C1 segment of cervical spinal cord (tissue), 14 donors: ENCODE measurements around the gene NOX3.
"Not testable (repeated sequence)": the region's sequence is repeated elsewhere in the genome, so short reads cannot be mapped to it uniquely, and the experiment has no call there.

Source experiments
- DNase-seq, 14 donors: peaks; one replicate each; lab custom pipeline; 2025; lab: John Stamatoyannopoulos, UW

NOX3 gene

DNA sequence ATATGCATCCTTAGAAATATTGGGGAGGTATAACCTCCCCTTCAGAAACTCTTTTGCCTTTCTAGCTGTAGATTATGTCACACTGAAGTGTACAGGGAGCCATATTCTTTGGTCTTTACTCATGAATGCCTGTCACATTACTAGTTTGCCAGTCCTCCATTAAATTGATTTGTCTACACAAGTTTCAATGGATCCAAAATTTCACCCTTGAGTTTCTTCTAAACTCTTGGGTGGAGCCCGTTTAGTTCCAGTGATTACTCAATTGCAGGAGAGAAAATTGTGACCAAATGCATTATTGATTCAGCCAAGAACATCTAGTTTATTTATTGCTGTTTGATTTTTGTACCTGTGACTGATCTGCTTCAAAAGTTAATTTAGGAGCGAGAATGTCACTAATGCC, 81.0 kb downstream of the NOX3 start:
- DNase-seq, result no peak

DNA sequence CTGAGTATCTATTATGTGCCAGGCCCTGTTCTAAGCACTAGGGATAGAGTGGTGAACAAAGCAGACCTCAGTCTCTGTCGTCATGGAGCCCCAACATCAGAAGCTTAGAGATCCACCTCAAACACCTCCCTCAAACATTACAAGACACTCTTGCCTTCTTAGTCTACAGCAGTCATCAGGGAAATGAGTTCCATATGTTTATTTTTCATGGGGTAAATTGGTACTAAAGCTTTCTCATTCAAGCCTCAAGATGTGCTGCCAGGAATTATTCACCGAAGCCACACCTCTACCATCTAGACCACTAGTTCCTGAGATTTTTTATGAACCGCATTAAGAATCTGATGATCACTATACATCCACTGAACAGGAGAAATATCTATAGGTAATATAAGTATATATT, 82.4 kb downstream of the NOX3 start:
- no peak for DNase-seq

DNA sequence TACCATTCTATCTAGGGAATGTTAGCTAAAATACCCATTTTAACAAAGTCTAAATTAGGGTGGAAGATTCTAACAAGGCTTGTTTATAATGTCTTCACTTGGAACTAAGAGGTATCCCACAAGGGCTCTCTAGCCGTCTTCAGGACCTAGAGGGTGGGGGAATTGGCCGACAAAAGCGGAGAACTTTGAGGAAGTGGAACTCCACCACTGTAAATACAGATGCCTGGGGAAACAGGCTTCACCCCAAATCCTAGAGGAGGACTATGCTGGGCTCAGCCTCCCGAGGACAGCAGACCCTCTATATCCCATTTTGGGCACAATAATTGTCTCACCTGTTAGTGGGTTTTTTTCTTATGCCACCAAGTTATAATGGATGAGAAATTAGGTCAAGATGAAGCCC, 83.4 kb downstream of the NOX3 start:
- DNase-seq, result no peak

DNA sequence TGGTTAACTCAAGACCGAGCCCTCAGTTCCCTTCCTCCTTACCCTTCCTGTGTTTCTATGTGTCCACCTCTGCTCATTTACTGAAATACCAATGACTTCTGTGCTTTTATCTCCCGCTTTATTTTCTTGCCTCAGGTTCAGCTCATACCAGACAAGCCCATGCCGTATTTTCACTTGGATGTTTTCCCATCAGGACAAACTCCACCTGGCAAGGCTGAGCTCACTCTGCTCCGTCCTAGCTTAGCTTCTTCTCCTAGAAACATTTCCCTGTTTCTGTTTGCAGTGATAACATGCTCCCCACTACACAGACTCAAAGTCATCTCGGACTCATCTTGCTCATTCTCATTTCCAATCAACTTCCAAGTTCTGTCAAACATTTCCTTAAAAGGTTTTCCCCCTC, 84.4 kb downstream of the NOX3 start:
- DNase-seq, result no peak

- DNase-seq, result no peak
Observed at GRCh38 chr6:155366325-155366724, 89.3 kb downstream of the NOX3 start.

DNA sequence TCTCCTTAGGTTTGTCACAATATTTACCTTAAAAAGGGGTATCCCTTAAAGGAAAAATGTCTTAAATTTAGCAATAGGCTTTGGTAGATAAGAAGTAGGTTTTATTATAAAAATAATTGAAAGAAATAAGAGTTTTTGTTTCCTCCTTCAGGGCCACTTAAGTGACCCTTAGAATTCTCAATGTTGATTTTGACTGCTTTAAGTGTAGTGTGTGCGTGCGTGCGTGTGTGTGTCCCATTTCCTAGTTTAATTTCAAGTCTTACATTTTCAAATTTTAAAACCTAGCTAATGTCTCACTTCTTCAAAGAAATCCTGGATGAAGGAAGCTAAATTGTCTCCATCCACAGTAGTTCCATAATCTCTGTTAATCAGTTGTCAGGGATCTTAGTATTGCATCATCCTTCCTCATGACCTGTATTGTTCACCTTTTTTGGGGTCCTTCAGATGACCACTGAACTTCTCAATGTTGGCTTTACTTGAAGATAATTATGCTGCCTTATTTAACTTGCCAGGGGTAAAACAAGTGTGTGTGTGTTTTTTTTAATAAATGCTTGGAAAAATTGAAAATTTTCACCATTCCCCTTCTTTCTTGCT, 90.7 kb downstream of the NOX3 start:
- DNase-seq, result no peak

DNA sequence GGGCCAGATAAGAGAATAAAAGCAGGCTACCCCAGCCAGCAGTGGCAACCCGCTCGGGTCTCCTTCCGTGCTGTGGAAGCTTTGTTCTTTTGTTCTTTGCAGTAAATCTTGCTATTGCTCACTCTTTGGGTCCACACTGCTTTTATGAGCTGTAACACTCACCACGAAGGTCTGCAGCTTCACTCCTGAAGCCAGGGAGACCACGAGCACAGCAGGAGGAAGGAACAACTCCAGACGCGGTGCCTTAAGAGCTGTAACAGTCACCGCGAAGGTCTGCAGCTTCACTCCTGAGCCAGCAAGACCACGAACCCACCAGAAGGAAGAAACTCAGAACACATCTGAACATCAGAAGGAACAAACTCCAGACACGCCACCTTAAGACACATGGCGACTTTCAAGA, 91.6 kb downstream of the NOX3 start:
- not testable (repeated sequence) for DNase-seq

- DNase-seq, result not testable (repeated sequence)
Observed at GRCh38 chr6:155362968-155363632, 92.5 kb downstream of the NOX3 start.

DNA sequence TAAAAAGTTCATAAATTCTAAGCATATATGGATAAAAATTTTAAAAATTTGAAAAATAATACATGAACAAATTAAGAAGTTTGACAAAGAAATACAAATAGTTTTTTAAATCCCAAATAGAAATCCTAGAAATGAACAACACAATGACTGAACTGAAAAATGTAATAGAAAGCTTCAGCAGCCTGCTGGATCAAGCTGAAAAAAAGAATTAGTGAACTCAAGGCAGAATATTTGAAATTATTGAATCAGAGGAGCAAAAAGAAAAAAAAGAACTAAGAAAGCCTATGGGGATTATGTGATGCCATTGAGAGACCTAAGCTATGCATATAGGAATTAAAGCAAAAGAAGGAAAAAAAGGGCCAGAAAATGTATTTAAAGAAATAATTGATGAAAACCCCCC, 101.5 kb downstream of the NOX3 start:
- no peak for DNase-seq

DNA sequence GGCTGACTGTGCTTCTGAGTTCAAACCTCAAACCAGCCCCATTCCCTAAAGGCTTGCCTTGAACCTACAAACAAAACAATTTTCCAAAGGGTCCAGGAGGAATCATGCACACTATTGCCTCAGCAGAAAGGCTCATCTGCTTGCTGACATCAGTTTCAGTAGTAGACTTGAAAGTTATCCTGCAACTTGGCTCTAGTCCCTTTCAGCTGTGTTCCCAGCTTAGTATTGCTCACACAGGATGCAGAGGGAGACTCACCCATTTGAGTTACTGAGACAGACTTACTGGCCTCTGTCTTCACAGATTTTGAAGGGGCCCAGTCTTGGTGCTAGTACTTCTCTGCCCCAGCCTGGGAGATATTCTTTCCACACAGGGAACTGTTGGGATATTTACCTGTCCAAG, 102.8 kb downstream of the NOX3 start:
- no peak for DNase-seq

DNA sequence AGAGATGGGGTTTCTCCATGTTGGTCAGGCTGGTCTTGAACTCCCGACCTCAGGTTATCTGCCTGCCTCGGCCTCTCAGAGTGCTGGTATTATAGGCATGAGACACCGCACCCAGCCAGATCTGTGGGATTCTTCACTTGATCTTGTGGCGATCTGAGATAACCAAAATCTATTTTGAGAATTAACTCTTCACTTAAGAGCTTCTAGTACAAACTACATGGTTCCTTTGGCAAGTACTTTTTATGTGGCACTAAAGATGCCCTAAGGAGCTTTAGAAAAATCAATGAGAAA, 103.6 kb downstream of the NOX3 start:
- DNase-seq, result no peak

- DNase-seq, result no peak
Observed at GRCh38 chr6:155351273-155352129, 104.1 kb downstream of the NOX3 start.

DNA sequence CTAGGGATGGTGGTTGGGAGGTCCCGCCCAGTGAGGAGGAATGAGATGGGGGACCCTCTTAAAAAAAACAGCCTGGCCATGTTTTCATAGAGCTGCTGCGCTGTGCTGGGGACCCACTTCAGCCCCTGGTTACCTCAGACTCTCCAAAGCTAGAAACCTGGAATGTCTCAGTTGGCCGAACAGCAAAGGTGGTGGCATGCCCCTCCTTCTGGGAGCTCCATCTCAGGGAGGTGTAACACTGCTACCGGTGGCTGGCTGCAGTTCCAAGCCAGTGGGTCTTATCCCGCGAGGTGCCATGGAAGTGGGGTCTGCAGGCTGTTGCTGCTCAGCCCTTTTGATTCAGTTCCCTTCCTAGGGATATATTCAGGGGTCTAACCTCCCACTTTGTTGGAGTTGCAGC, 105.7 kb downstream of the NOX3 start:
- no peak for DNase-seq

DNA sequence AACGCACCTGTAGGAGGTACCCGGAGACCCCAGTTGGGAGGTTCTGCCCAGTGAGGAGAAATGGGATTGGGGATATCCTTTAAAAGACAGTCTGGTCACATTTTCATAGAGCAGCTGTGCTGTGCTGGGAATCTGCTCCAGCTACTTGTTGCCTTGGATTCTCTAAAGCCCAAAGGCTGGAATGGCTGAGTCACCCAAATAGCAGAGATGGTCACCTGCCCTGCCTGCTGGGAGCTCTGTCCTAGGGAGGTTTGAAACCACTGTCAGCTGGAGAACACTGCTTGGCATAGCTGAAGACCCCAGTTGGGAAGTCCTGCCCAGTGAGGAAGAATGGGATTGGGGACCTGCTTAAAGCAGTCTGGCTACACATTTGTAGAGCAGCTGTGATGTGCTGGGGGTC, 106.5 kb downstream of the NOX3 start:
- no peak for DNase-seq

DNA sequence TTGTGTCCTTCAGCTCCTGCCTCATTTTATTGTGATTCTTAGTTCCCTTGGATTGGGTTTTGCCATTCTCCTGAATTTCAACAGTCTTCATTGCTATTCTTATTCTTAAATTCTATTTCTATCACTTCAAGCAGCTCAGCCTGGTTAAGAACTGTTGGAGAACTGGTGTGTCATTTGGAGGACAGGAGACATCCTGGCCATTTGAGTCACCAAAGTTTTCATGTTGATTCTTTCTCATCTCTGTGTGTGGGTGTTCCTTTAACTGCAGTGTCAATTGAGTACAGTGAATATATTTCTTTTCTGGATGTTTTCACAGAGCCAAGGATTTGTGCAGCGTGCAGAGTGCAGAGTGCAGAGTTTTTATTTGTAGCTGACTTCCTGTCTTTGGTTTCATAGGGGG, 107.8 kb downstream of the NOX3 start:
- DNase-seq, result no peak

DNA sequence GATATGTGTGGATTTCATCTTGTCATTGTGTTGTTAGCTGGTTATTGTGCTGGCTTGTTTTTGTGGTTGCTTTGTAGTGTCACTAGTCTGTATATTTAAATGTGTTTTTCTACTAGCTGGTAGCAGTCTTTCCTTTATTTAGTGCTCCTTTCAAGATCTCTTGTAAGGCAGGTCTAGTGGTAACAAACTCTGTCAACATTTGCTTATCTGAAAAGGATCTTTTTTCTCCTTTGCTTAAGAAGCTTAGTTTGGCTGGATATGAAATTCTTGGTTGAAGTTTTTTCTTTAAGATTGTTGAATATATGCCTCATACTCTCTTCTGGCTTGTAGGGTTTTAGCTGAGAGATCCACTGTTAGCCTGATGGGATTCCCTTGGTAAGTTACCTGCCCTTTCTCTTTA, 108.7 kb downstream of the NOX3 start:
- DNase-seq, result no peak
